Activated CD4-positive, alpha-beta T cell treated with anti-CD3 and anti-CD28 coated beads, Interleukin-10, Interleukin-2, amounts not matched to agents 100 ng/mL and 50 ng/mL, durations not matched to agents 16 hours and 8 hours (primary cell): ENCODE results near the gene NR0B2.
A peak's percentile ranks its signal among the peaks of the same experiment; 100 is the strongest.

Experiments used
- DNase-seq: peaks from one replicate; pipeline ENCODE4 v3.0.0-alpha.2; 2020

Gene NR0B2

GRCh38 chr1:26932531-26932930 is 18.8 kb upstream of the NR0B2 start:
- DNase-seq, result no peak

- DNase-seq, result peak; percentile 39
These were observed 9.9 kb upstream of the NR0B2 start for GRCh38 chr1:26923711-26924110.

DNA sequence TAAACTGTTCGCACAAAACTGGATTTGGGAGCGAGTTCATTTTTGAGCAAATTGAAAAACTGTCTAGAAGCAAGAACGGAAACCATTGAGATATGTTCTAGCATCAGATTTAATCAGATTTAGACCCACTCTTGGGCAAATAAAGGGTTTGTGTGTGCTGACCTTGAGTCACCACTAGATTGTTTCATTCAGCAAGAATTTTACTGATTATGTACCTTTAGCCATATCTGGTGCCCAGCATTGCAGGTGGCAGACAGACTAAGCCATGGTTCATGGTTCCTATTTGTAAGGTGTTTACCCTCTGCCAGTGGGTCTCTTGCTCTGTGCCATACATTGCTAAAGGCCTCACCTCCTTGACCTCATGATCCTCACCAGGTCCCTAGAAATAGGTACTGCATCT is 9.1 kb upstream of the NR0B2 start:
- no peak for DNase-seq

DNA sequence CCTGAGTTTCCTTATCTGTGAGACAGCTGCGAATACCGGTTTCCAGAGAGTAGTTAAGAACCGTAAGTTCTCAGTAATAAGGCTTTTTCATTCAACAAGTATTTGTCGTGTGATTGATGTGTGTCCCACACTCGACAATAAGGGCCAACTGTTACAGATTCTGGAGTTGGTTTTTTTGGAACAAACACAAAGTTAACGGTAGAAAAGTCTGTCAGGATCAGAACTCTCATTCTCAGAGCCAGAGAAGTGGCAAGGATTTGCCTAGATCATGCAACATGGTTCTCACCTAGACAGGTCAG is 8.6 kb upstream of the NR0B2 start:
- DNase-seq, result no peak

DNA sequence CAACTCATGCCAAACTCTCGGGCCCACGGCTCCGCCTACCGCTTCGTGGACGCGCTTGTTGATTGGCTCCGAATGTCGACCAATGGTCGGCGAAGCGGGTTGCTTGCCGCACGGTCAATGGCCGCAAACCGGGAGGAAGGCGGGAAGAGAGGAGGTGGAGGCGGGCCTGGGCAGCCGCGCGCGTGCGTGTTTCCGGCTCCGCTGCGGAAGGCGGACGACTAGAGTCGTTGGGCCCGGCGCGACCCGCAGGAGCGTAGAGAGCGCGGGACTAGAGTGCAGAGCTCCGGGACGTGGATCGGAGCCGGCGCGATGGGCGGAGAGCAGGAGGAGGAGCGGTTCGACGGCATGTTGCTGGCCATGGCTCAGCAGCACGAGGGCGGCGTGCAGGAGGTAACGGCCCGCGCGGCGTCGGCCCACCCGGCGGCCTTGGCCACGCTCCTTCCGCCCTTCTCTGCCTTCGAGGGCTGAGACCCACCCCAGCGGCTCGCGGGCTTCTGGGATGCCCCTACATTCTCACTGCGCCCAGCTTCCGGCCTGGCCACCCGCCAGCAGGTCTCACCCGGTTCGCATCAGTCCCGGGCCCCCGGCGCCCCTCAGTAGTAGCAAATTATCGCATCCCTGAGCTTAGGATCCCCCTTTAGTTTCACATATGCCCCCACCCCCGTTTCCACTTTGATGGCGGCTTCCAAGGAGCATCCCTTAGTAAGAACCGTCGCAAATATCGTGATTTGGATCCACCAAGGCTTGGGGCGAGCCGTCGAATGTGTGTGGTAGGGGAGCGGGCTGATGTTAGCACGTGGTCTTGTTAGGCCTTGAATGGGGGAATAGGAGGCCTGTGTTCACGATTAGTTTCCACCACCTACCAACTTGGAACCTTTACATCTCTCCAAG is 8.0 kb upstream of the NR0B2 start, which contains the start of gene NUDC:
NUDC (plus strand) TSS at position 204 of the 891 bp plus-strand sequence; CDS start at position 310, 106 bp downstream.
- peak; percentile 99 for DNase-seq

GRCh38 chr1:26921126-26921539 is 7.4 kb upstream of the NR0B2 start:
- no peak for DNase-seq

DNA sequence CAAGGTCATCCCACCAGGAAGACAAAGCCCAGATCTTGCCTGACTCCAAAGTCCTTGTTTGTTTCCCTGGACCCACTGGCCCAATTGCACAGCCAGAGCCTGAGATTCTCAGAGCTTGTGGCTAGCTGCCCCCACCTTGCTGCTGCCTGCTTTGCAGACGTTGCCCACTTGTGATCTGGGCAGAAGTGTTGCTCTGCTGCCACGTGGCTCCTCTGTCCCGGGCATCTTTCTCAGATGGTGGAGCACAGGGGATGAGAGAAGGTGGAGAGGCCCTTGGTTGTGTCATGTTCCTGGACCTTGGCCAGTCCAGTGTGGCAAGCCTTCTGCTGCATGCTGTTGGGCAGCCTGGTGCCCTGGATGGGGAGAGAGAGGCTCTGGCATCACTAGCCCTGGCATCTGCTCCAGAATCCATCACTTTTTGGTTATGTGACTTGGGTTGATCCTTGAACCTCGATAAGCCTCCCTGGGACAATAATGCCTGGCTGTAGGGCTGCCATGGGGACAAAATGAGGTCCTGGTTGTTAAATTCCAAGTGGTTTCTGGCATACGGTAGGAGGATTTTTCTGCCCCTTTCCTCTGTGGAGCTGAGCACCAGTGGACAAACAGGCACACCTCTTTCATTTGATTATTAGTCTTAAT is 1.5 kb upstream of the NR0B2 start:
- DNase-seq, result no peak

DNA sequence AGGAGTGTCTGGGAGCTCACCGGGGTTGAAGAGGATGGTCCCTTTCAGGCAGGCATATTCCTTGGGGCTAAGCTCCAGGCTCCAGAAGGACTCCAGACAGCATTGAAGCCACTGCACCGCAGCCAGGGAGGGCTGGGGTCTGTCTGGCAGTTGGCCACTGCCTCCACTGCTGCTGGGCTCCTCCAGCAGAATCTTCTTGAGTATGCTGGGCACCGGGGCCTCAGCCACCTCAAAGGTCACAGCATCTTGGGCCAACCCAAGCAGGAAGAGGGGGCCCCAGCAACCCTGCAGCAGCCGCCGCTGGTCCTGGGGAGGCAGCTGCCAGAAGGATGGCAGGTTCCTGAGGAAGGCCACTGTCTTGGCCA is 404 bp downstream of the NR0B2 start:
- DNase-seq, result no peak

- DNase-seq, result no peak
These were observed 1.7 kb downstream of the NR0B2 start for GRCh38 chr1:26912147-26912490.

- DNase-seq, result no peak
These were observed 2.2 kb downstream of the NR0B2 start for GRCh38 chr1:26911399-26912146.

GRCh38 chr1:26910343-26911160 is 3.2 kb downstream of the NR0B2 start:
- no peak for DNase-seq

- DNase-seq, result no peak
These were observed 3.8 kb downstream of the NR0B2 start for GRCh38 chr1:26909951-26910342.

DNA sequence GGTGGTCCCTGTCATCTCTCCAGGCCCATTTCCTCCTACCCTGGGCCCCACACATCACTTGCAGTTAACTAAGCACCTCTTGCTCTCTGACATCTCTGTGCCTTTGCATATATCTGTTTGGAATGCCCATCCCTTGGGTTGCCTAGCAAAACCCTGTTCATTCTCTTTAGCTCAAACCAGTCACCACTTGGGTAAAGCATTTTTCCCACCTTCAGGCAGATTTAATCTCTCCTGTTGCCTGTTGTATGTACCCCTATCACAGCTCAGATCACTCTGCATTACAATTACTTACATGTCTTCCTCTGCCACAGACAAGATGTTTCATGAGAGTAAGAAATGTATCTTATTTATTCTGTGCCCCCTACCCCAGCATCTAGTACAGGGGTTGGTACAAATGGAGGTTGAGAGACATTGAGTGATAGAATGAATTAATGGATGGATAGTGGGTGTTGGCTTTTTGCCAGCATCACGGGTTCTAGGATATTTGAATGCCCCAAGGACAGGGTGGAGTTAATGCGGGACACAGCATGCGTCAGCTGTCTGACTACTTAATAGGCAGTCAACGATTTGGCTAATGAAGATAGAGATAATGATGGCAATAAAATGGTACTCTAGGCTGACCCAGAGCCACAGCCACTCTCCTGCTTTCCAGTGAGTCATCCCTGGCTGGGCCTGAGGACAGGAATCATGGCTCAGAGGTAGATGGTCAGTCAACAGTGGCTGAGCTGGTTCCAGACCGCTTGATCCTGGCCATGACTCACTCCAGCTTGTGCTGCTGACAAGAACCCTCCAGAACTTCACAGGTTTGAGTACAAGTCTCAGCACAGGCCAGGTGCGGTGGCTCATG is 6.5 kb downstream of the NR0B2 start:
- no peak for DNase-seq

- DNase-seq, result no peak
These were observed 12.8 kb downstream of the NR0B2 start for GRCh38 chr1:26900815-26901511.

GRCh38 chr1:26900001-26900814 is 13.6 kb downstream of the NR0B2 start, which contains the start of gene GPATCH3:
GPATCH3 (minus strand) TSS chr1:26900467; CDS start chr1:26900442, 25 bp downstream.
- peak; percentile 93 for DNase-seq

- DNase-seq, result no peak
These were observed 16.4 kb downstream of the NR0B2 start for GRCh38 chr1:26897351-26897750.

DNA sequence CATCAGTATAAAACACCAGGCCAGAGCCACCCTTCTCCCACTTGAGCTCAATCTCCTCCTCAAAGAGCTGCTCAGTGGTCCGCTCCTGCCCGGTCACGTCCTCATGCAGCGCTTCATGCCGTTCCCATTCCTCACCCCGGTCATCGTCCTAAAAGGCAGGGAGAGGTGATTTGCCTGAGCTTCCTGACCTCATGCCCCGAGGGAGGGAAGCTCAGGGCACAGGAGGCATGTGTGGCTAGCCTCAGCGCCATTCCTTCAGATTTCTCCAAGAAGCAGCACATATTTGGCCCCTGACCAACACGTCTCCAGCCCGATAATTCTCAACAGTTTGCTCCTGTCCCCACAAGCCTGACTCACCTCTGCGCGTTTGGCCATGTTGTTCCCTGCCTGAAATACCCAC is 19.5 kb downstream of the NR0B2 start:
- no peak for DNase-seq

- DNase-seq, result no peak
These were observed 23.3 kb downstream of the NR0B2 start for GRCh38 chr1:26890467-26890796.

DNA sequence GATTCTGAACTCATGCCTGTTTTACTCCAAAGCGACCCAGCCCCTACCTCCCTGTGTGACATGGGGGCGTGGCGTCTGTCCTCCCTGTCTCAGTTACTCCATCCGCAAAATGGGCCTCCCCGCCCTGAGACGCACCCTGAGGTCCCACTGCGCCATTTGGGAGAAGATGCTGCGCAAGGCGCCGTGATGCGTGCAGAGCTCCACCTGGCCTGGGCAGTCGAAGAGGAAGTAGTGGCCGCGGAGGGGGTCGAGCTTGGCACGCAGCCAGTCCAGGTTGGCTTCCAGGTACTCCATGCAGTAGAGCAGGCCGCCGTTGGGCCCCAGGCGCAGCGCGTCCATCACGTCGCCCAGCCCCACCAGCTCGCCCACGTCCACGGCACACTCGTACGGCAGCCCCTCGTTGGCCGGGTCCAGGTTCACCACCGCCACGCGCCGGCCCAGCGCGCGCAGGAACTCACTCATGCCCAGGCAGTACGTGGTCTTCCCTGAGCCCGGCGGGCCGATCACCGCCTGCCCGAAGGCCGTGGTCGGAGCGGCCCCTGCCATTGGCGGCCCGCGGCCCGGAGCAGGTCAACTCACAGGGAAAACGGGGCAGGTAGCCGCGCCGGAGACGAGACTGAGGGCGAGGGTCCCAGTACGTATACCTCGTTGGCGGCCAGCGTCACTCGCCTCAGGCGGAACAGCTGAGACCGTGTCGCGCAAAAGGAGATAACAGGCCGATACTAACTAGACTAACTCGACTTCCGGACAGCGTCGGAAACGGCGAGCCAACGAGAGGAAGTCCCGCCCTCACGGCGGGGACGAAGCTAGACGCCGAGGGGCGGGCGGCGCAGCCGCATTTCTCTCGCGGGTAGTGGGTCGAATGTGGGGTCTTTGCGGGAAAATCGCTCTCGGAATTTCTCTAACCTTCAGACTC is 24.0 kb downstream of the NR0B2 start, which contains the start of gene GPN2:
GPN2 (minus strand) TSS at position 733 of the 916 bp plus-strand sequence; CDS start at position 546, 187 bp downstream.
- peak; percentile 89 for DNase-seq
